ENCODE measurements around the gene CCDC85A.

Gene CCDC85A

GRCh38 chr2:56244911-56245530 is 61.2 kb downstream of the CCDC85A start:
- DNase-seq, result no peak

DNA sequence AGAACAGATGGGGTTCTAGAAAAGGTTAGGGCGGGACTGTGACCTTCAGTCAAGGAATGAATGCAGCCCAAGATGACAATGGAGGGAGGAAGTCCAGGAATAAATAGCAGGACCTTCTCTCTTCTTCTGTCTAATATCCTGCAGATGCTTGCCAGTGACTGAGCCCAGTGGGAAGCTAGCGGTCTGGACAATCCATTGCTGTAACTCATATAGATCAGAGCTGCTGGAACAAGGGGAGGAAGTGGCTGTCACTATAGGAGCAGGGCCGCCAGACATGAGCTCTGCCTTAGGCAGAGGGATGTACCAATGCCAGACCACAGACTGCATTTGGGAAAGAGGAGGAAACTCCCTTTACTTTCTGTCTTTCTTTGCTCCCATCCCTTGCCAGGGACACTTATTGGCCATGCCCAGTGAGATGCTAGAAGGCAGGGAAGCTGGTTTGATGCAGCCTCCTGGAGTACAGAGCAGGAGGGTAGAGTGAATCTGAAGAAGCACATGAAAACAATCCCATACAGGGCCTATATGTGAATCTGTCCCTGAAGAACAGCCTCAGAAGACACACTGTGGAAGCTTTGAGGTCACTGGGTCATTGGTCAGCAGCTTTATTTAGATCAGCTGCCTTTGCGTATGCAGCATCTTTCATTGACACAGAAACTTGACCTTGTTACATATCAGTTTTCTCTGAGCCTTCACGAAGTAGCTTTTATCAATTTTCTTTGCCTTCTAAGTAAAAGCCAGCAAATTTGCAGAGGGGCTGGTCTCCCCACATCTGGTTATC is 65.4 kb downstream of the CCDC85A start:
- DNase-seq, result no peak

- no peak for DNase-seq
Measured at GRCh38 chr2:56250153-56250729, 66.5 kb downstream of the CCDC85A start.

- no peak for DNase-seq
Measured at GRCh38 chr2:56260415-56260814, 76.6 kb downstream of the CCDC85A start.

DNA sequence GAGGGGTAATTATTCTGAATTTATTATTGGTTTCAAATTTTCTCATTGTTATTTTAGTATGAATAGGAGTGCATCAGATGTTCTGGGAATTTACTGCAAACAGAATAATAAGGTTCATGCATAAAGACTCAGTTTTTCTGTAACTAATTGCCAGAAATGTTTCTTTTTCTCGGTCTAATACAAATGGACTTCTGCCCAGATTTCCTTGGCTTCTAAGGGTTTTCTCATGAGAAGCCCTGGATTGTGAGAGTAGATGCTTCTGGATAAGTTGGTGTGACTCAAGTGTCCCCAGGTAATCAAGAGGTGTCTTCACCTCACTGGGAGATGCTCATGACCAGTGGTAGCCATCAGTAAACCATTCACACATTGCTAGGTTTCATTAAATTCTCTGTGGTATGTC is 78.5 kb downstream of the CCDC85A start:
- no peak for DNase-seq

DNA sequence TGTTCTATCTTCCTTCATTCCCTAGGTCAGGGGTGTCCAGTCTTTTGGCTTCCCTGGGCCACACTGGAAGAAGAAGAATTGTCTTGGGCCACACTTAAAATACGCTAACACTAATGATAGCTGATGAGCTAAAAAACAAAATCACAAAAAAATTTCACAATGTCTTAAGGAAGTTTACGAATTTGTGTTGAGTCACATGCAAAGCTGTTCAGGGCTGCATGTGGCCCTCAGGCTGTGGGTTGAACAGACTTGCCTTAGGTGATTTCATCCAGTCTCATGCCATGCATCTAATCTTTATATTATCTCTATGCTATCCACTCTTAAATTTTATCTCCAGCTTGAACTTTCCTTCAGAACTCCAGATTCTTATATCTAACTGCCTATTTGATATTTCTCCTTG is 80.1 kb downstream of the CCDC85A start:
- DNase-seq, result no peak

- DNase-seq, result no peak
Measured at GRCh38 chr2:56266761-56267414, 83.1 kb downstream of the CCDC85A start.

- DNase-seq, result no peak
Measured at GRCh38 chr2:56267415-56267788, 83.6 kb downstream of the CCDC85A start.

DNA sequence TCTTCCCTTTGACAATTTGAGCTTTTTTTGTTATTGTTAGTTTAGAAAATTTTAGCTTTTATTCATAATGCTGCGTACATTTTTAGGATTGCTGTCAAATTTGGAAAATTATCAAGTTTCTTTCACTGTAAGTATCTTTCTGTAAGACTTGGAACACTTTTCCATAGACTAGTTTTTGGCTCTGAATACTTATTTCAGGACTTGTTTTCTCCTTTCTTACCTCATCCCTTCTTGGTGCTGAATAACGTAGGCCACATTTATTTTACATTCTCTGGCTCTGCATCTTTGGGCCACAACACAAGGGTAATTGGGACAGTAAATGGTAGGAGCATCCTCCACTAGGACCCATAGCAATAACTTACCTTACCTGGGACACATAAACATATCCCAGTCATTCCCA is 85.1 kb downstream of the CCDC85A start:
- no peak for DNase-seq

- DNase-seq, result no peak
Measured at GRCh38 chr2:56271275-56271674, 87.5 kb downstream of the CCDC85A start.

GRCh38 chr2:56285224-56285623 is 101.4 kb downstream of the CCDC85A start:
- no peak for DNase-seq

DNA sequence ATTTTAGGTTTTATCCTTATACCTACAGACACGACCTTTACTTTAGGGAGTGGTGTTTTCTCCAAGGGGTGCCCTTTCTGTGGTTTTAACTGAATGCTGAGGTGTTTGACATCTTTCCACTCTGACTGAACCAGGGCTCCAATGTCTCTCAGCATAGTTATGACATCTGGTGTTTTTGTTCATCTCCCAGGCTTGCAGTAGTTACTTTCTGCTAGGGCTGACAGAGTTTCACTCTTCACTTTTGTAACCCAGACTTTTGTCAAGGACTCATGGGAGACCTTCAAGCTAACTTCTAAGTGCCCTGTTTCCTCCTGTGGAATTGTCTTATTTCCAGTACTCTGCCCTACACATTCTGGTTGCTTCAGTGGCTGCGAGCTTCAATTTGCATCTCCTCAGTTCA is 103.1 kb downstream of the CCDC85A start:
- no peak for DNase-seq

- DNase-seq, result no peak
Measured at GRCh38 chr2:56287508-56287907, 103.7 kb downstream of the CCDC85A start.

- no peak for DNase-seq
Measured at GRCh38 chr2:56287974-56288373, 104.2 kb downstream of the CCDC85A start.

GRCh38 chr2:56288838-56289580 is 105.2 kb downstream of the CCDC85A start:
- DNase-seq, result no peak

- no peak for DNase-seq
Measured at GRCh38 chr2:56291711-56292110, 107.9 kb downstream of the CCDC85A start.

- no peak for DNase-seq
Measured at GRCh38 chr2:56292951-56293350, 109.2 kb downstream of the CCDC85A start.

DNA sequence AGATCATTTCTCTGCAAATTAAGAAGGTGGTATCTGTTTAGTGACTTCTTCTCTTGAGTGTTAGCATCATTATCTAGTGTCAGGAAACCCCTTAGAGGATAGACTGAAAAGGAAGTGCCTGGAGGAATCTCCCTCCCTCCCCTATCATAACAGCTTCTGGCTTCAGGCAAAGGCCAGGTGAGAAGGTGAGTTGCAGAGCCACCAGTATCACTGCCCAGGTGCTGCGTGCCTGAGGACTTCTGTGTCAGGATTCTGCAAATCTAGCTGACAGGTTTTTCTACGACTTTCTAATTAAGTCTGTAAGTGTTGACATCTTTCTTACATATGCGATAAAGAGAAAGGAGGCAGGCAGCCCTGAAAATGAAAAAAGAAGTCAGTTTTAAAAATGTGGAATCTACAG is 111.9 kb downstream of the CCDC85A start:
- DNase-seq, result no peak

DNA sequence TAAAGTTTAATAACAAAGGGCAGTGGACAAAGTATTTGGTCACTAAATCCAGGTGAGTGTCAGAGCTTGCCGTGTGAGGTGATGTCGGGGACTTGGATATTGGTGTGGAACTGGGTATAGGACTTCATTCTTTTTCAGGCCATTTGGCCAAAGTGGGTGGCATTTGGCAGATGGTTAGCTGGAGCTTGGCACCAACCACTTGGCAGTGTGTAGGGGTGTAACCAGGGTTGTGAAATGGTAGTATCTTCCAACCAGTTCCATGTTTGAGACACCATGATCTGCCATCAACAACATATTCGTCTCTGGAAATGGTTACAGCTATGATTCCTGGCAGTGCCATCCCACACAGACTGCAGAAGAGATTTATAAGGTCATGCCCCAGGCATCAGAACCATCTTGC is 113.9 kb downstream of the CCDC85A start:
- DNase-seq, result no peak

DNA sequence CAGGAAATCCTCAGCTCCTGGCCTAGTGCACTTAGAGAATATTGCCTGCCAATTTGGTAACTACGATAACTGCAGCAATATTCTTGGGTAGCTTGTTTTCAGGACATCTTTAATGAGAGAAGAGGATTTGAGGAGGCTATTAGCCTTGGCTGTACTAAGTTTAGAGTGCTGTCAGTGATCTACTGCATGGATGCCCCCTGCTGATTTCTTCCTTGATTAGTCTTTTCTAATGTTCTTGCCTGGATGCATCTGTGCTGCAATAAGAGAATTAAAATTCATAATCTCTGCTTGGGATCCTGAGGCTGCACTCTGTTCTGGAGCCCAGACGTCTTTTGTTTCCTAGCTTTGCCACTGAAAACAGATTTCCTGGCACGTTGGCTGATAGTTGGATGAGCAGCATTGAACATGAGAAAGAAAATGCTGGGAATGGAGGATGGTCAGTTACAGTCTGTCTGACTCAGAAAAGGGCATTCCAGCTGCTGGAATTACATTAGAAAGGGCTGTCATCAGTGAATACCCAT is 115.4 kb downstream of the CCDC85A start:
- DNase-seq, result no peak

DNA sequence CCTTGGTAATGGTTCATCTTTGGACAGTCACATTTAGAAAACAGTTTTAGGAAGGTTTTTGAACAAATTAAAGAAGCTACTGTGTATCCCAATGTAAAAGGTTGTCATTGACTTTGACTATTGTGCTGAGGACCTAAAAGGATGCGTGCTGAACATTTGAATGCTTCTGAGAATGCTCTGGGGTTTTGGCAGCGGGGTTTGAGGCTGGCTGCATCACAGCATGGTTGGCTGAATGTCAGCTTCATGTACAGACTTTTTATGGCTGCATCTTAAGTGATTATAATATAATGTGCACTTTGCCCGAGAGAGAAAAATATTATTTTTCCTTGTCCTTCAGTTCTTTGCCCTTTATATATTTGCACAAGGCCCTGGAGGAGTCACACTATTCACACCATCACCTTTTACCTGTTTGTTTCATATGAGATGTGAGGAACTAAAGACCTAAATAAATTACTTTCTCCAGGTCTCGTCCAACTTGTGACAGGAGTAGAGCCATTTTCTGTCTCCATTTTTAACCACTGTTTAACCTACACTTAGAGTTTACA is 125.9 kb downstream of the CCDC85A start:
- no peak for DNase-seq

- no peak for DNase-seq
Measured at GRCh38 chr2:56313500-56313921, 129.7 kb downstream of the CCDC85A start.

- no peak for DNase-seq
Measured at GRCh38 chr2:56314371-56314770, 130.6 kb downstream of the CCDC85A start.
